Heart left ventricle (tissue), 13 donors: ENCODE data around the gene BMPER.

Experiments used
- POLR2A ChIP-seq, 2 donors: fragments of 450-650 bp; IDR thresholded peaks; one replicate each; pipeline ENCODE4 v1.6.1; 2017; ENCODE audit warnings: antibody characterized with exemption in 2 of 2, mild to moderate bottlenecking in 2 of 2, moderate library complexity in 2 of 2
- TF ChIP-seq, protein P1 (sequence below), 12 donors: fragments of 200-600 bp; sonication (generic) in 4 of 12; IDR thresholded peaks; one replicate each; pipeline versions ENCODE4 v1.5.0 to v1.8.0; 2018 to 2022; ENCODE audit warnings: antibody characterized with exemption in 12 of 12, mild to moderate bottlenecking in 5 of 12
- donor health status: ischemic (EF 13 %, LVEDD 7.1; RV severe dilation, severe dysfunction).
- donor health status: DM: no; HTN: yes; CAD: no.
- donor health status: DM: no; HTN: no; CAD: no.
- donor health status: ischemic (EF 25% LVEDD 6.9; RV normal size, moderate dysfunction).
- donor health status: ischemic (EF 25% LVEDD 5.7; RV mildly dilated, moderate dysfunction).
- donor health status: ischemic (EF 35%, LVEDD 5.7; RV mildly dilated, moderate dysfunction).
- donor health status: nonischemic (EF 11% LVEDD 7.7; RV severe dilation, severe dysfunction).
- donor health status: DM: yes; HTN: yes; CAD: no.
- donor health status: PGD.
- donor health status: ischemic (EF 29% LVEDD 5.4; RV normal size, mild dysfunction).
- donor health status: nonischemic (EF 23%, LVEDD 6.1; RV moderate dilation, normal function).

GRCh38 chr7:34069676-34070075 lies 164.3 kb downstream of the BMPER start:
- TF ChIP-seq, protein P1, sequence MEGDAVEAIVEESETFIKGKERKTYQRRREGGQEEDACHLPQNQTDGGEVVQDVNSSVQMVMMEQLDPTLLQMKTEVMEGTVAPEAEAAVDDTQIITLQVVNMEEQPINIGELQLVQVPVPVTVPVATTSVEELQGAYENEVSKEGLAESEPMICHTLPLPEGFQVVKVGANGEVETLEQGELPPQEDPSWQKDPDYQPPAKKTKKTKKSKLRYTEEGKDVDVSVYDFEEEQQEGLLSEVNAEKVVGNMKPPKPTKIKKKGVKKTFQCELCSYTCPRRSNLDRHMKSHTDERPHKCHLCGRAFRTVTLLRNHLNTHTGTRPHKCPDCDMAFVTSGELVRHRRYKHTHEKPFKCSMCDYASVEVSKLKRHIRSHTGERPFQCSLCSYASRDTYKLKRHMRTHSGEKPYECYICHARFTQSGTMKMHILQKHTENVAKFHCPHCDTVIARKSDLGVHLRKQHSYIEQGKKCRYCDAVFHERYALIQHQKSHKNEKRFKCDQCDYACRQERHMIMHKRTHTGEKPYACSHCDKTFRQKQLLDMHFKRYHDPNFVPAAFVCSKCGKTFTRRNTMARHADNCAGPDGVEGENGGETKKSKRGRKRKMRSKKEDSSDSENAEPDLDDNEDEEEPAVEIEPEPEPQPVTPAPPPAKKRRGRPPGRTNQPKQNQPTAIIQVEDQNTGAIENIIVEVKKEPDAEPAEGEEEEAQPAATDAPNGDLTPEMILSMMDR (IDR thresholded peaks at IDR 0.05), result no peak
- no peak for TF ChIP-seq POLR2A (IDR thresholded peaks at IDR 0.05)
